ENCODE measurements around the gene SCO2. TPM values are rescaled to one million over a fixed set of nuclear protein-coding genes. Genes with fewer than 3 reads are reported as not detected.

The SCO2 gene
- total and polyA plus RNA-seq, 12 donors: 0.57 to 2.8 (median 1.1) TPM; not detected in 7

- no peaks in the 10 kb centered on the region for H3K27me3 ChIP-seq
- DNase-seq (no peak), ATAC-seq (no peak)
- 93 to 94% methylated on average over 11 of the region's 11 CpGs for WGBS, 2 donors
- H3K4me1 ChIP-seq: peaks cover 0 to 40% (median 18%) of the 10 kb centered on the region in 9 donors
- intact Hi-C loops (cut with DNase I): no loop called here
- no peak for TF ChIP-seq CTCF (IDR thresholded peaks at IDR 0.05)
- H3K27ac ChIP-seq: no peak overlapping the region
- peaks cover 0 to 86% (median 13%) of the 10 kb centered on the region in 9 donors for H3K36me3 ChIP-seq
- no peaks in the 10 kb centered on the region for H3K9me3 ChIP-seq
- no peak overlapping the region for H3K4me3 ChIP-seq
Observed at GRCh38 chr22:50572965-50573364, 47.6 kb upstream of the SCO2 start.

GRCh38 chr22:50571264-50572175 lies 46.1 kb upstream of the SCO2 start:
- Histone ChIP-seq H3K4me3 (no peak overlapping the region), H3K9me3 (no peaks in the 10 kb centered on the region), H3K27me3 (no peaks in the 10 kb centered on the region), H3K36me3 (peaks cover 0 to 93% (median 14%) of the 10 kb centered on the region in 9 donors), H3K4me1 (peaks cover 0 to 31% (median 11%) of the 10 kb centered on the region in 9 donors), H3K27ac (peak overlapping the region in 1 of 10 donors; percentile 20)
- ATAC-seq (peak in 2 of 8 donors; percentile 23 to 55), DNase-seq (peak in 1 of 2 donors; percentile 45)
- TF ChIP-seq CTCF (IDR thresholded peaks at IDR 0.05): no peak
- intact Hi-C loops (cut with DNase I): no loop called here
- WGBS, 2 donors: 73 to 78% methylated on average over 26 of the region's 26 CpGs

GRCh38 chr22:50570861-50571260 lies 45.5 kb upstream of the SCO2 start:
- no peak for TF ChIP-seq CTCF (IDR thresholded peaks at IDR 0.05)
- no peak for DNase-seq
- peak overlapping the region in 1 of 10 donors; percentile 20 for H3K27ac ChIP-seq
- H3K36me3 ChIP-seq: peaks cover 0 to 87% (median 14%) of the 10 kb centered on the region in 9 donors
- WGBS, 2 donors: 89 to 91% methylated on average over 12 of the region's 12 CpGs
- no peaks in the 10 kb centered on the region for H3K9me3 ChIP-seq
- H3K4me3 ChIP-seq: no peak overlapping the region
- peaks cover 0 to 25% (median 9%) of the 10 kb centered on the region in 9 donors for H3K4me1 ChIP-seq
- no peaks in the 10 kb centered on the region for H3K27me3 ChIP-seq
- intact Hi-C loops (cut with DNase I): no loop called here
- ATAC-seq: no peak

GRCh38 chr22:50569896-50570535 lies 44.6 kb upstream of the SCO2 start:
- H3K27ac ChIP-seq: no peak overlapping the region
- 87 to 92% methylated on average over 13 of the region's 13 CpGs for WGBS, 2 donors
- no peaks in the 10 kb centered on the region for H3K9me3 ChIP-seq
- peaks cover 0 to 78% (median 14%) of the 10 kb centered on the region in 9 donors for H3K36me3 ChIP-seq
- DNase-seq (no peak), ATAC-seq (no peak)
- H3K27me3 ChIP-seq: no peaks in the 10 kb centered on the region
- no peak overlapping the region for H3K4me3 ChIP-seq
- intact Hi-C loops (cut with DNase I): no loop called here
- TF ChIP-seq CTCF (IDR thresholded peaks at IDR 0.05): no peak
- peaks cover 0 to 19% (median under 1%) of the 10 kb centered on the region in 9 donors for H3K4me1 ChIP-seq
